WI38 (cell line): ENCODE results near the gene ATOX1.

Experiments
- H3K4me3 ChIP-seq: 2 replicates; pipeline ENCODE4 v1.5.1; 2011; ENCODE audit warnings: low read depth, mild to moderate bottlenecking, control low read depth, low read length
- TF ChIP-seq, protein P1 (sequence below): IDR thresholded peaks from 2 replicates; pipeline ENCODE4 v1.5.1; 2012; ENCODE audit warnings: low read depth, mild to moderate bottlenecking, control low read depth, low read length

Gene ATOX1

DNA sequence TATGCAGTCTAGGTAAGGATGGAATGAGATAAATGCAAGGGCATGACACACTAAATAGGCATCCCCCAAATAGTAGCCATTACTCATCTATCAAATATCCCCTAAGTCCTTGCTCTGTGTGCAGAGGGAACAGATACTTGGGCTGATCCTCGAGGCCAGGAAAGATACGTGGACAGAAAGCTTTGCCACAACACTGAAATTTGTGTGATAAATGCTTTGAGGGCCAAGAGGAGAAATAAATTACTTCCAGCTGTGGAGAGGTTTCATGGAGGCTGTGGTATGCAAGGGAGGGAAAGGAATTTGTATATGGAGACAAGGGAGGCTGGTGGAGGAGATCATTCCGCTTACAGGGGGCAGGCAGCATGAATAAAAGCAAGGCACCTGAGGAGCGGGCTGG, 18.5 kb downstream of the ATOX1 start:
- TF ChIP-seq, protein P1, sequence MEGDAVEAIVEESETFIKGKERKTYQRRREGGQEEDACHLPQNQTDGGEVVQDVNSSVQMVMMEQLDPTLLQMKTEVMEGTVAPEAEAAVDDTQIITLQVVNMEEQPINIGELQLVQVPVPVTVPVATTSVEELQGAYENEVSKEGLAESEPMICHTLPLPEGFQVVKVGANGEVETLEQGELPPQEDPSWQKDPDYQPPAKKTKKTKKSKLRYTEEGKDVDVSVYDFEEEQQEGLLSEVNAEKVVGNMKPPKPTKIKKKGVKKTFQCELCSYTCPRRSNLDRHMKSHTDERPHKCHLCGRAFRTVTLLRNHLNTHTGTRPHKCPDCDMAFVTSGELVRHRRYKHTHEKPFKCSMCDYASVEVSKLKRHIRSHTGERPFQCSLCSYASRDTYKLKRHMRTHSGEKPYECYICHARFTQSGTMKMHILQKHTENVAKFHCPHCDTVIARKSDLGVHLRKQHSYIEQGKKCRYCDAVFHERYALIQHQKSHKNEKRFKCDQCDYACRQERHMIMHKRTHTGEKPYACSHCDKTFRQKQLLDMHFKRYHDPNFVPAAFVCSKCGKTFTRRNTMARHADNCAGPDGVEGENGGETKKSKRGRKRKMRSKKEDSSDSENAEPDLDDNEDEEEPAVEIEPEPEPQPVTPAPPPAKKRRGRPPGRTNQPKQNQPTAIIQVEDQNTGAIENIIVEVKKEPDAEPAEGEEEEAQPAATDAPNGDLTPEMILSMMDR, result no peak
- H3K4me3 ChIP-seq, result peak overlapping the region; percentile 25

DNA sequence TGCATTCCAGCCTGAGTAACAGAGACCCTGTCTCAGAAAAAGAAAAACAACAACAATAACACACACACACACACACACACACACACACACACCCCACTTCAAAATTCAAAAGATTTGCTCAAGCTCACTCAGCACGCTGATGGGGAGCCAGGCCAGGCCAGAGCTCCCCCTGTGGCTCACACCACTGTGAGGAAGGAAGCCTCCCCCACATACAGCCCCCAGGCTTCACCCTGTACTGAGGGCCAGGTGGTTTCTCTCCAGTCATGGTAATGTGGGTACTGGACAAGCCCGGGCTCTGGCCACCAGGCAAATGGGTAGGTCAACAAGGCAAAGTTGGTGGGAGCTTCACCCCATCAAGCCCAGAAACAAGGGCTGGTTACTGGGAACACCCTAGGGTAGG, 19.0 kb downstream of the ATOX1 start:
- TF ChIP-seq, protein P1, result no peak; the same call in 1 of the 2 replicates
- no peak overlapping the region for H3K4me3 ChIP-seq

DNA sequence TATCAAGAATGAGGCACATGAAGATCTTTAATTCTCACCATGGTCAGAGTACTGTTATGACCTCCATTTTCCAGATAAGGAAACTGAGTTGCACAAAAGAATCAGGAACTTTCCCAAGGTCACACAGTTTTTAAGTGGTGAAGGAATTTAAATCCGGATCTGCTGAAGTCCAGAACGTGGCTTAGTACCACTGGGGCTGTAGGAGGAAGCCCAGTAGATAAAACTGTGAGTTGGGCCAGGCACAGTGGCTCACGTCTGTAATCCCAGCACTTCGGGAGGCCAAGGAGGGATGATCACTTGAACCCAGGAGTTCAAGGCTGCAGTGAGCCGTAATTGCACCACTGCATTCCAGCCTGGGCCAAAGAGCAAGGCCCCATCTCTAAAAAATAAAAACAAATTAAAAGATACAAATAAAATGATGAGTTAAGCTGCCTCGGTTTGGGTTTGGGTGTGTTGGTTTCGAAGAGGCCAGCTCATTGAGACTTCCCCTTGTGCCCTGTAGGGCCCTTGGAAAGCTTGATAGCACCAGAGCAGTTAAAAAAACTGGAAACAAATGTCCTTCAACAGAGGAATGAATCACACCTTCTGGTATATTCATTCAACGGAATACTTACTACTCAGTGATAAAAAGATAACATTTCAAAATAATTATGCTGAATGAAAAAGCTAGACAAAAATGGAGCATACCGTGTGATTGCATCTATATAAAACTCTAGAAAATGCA, 20.1 kb downstream of the ATOX1 start:
- no peak overlapping the region for H3K4me3 ChIP-seq
- TF ChIP-seq, protein P1, result no peak

DNA sequence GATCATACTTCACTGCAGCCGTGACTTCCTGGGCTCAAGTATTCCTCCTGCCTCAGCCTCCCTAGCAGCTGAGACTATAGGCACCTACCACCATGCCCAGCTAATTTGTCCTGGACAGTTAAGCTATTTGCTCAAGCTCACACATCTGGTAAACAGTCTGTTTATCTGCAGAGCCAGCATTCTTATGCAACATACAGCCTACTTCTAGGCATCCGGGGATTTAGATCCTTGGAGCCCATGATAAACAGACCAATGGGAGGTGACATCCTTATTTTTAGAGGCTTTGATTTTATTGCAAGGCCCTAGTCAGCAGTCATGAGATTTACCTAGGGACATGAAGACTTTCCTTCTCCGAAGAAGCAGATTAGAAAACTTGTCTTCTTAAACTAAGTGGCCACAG, 21.0 kb downstream of the ATOX1 start:
- no peak overlapping the region for H3K4me3 ChIP-seq
- TF ChIP-seq, protein P1, result no peak

DNA sequence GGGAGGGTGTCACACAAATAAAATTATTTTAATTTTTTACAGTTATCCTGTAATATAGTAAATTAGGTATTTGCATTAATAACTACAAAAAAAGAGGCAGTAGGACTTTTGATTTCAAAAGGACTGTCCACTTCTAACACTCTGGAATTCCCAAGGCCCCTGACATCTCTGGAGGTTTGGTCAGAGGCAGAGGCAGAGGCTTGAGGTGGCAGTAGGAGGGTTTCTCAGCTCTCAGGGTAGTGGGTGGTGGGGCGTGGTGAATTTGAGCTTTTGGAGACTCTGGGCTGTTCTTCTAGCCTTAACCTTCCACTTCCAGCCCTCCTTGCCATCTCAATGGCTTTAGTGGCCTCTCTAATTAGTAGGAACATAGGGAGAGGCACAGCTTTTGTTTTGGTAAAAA, 22.8 kb downstream of the ATOX1 start:
- TF ChIP-seq, protein P1, result no peak
- no peak overlapping the region for H3K4me3 ChIP-seq

DNA sequence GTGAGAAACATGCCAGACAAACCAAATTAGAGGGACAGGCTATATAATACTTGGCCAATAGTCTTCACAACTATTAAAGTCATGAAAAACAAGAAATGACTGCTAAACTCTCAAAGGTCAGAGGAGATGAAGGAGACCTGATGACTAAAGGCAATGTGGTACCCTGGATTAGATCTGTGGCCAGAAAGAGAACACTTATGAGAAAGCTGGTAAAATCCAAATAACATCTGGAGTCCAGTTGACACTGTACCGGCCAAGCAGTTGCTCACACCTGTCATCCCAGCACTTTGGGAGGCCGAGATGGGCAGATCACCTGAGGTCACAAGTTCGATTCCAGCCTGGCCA, 24.4 kb downstream of the ATOX1 start:
- TF ChIP-seq, protein P1, result no peak
- no peak overlapping the region for H3K4me3 ChIP-seq

DNA sequence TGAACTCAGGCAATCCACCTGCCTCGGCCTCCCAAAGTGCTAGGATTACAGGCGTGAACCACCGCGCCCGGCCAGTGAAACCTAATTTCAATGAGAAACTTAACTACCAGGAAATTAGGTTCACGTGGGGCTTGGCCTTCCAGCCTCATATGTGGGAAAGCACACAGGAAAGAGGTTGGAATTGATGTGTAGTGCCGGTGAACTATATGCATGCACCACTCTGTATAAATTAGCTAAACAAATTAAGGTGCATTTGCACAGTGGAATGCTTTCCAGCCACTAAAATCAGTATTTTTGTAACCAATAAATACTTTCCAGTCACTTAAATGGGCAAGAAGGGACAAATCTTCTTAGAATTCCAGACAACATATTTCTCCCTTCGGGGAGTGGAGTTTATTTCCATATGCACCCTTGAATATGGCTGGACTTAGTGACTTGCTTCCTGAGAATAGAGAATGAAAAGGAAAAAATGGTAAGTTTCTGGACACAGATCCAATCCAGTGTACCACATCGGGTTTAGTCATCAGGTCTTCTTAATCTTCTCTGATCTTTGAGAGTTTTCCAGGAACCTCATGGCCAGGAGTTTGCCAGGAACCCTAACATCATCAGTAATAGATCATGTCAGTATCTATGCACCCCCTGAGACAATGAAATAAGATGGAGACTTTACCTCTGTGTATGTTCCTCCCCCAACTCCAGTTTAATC, 24.9 kb downstream of the ATOX1 start:
- no peak overlapping the region for H3K4me3 ChIP-seq
- TF ChIP-seq, protein P1, result no peak
